Stimulated activated memory B cell treated with anti-CD40 and anti-IgM and Interleukin-4, amounts not matched to agents 10 μg/mL and 1 μg/mL and 100 μg/mL, for 72 hours (primary cell): ENCODE measurements around the gene TRIM52.

Source experiments
- ATAC-seq: fragments of 150-1000 bp; cut with Tn5 transposase; 2 replicates; pipeline ENCODE4 v1.10.0; 2021
- H3K27ac Mint-ChIP-seq: one replicate; pipeline ENCODE4 v1.8.0; 2022; ENCODE audit warnings: mild to moderate bottlenecking, mixed read lengths
- H3K27me3 Mint-ChIP-seq: one replicate; pipeline ENCODE4 v1.8.0; 2022; ENCODE audit warnings: mixed read lengths
- H3K36me3 Mint-ChIP-seq: one replicate; pipeline ENCODE4 v1.8.0; 2022; ENCODE audit warnings: mixed read lengths
- H3K4me1 Mint-ChIP-seq: one replicate; pipeline ENCODE4 v1.8.0; 2022; ENCODE audit warnings: mixed read lengths
- H3K4me3 Mint-ChIP-seq: one replicate; pipeline ENCODE4 v1.8.0; 2022; ENCODE audit warnings: mild to moderate bottlenecking, moderate library complexity, mixed read lengths
- H3K9me3 Mint-ChIP-seq: one replicate; pipeline ENCODE4 v1.8.0; 2022; ENCODE audit warnings: mixed read lengths

TRIM52 gene

GRCh38 chr5:181242031-181242451, 18.9 kb downstream of the TRIM52 start:
- H3K36me3 Mint-ChIP-seq = peaks cover 61% of the 10 kb centered on the region
- peak overlapping the region; percentile 100 for H3K4me3 Mint-ChIP-seq
- peak overlapping the region; percentile 100 for H3K27ac Mint-ChIP-seq
- peaks cover 67% of the 10 kb centered on the region for H3K4me1 Mint-ChIP-seq
- no peak for ATAC-seq
- H3K27me3 Mint-ChIP-seq = no peaks in the 10 kb centered on the region
- H3K9me3 Mint-ChIP-seq = no peaks in the 10 kb centered on the region

- H3K4me1 Mint-ChIP-seq = peaks cover 63% of the 10 kb centered on the region
- ATAC-seq = no peak
- no peaks in the 10 kb centered on the region for H3K9me3 Mint-ChIP-seq
- H3K4me3 Mint-ChIP-seq = peak overlapping the region; percentile 100
- H3K27ac Mint-ChIP-seq = peak overlapping the region; percentile 100
- H3K36me3 Mint-ChIP-seq = peaks cover 67% of the 10 kb centered on the region
- H3K27me3 Mint-ChIP-seq = no peaks in the 10 kb centered on the region
Measured at GRCh38 chr5:181241393-181241975, 19.5 kb downstream of the TRIM52 start.

- no peak for ATAC-seq
- H3K36me3 Mint-ChIP-seq = peaks cover 87% of the 10 kb centered on the region
- no peaks in the 10 kb centered on the region for H3K9me3 Mint-ChIP-seq
- H3K4me1 Mint-ChIP-seq = peaks cover 45% of the 10 kb centered on the region
- no peak overlapping the region for H3K4me3 Mint-ChIP-seq
- no peak overlapping the region for H3K27ac Mint-ChIP-seq
- no peaks in the 10 kb centered on the region for H3K27me3 Mint-ChIP-seq
Measured at GRCh38 chr5:181239062-181239663, 21.8 kb downstream of the TRIM52 start.

- Mint-ChIP-seq H3K9me3 (no peaks in the 10 kb centered on the region), H3K36me3 (peaks cover 89% of the 10 kb centered on the region), H3K27me3 (no peaks in the 10 kb centered on the region), H3K27ac (peak overlapping the region; percentile 47), H3K4me3 (no peak overlapping the region), H3K4me1 (peaks cover 40% of the 10 kb centered on the region)
- ATAC-seq = no peak
Measured at GRCh38 chr5:181237729-181238385, 23.1 kb downstream of the TRIM52 start.

- H3K27me3 Mint-ChIP-seq = no peaks in the 10 kb centered on the region
- H3K36me3 Mint-ChIP-seq = peaks cover 86% of the 10 kb centered on the region
- no peak for ATAC-seq
- no peak overlapping the region for H3K27ac Mint-ChIP-seq
- H3K4me1 Mint-ChIP-seq = peaks cover 33% of the 10 kb centered on the region
- no peak overlapping the region for H3K4me3 Mint-ChIP-seq
- H3K9me3 Mint-ChIP-seq = no peaks in the 10 kb centered on the region
Measured at GRCh38 chr5:181236954-181237641, 23.8 kb downstream of the TRIM52 start.

GRCh38 chr5:181236471-181236870, 24.5 kb downstream of the TRIM52 start:
- peaks cover 86% of the 10 kb centered on the region for H3K36me3 Mint-ChIP-seq
- H3K27me3 Mint-ChIP-seq = no peaks in the 10 kb centered on the region
- peaks cover 27% of the 10 kb centered on the region for H3K4me1 Mint-ChIP-seq
- no peak overlapping the region for H3K27ac Mint-ChIP-seq
- no peaks in the 10 kb centered on the region for H3K9me3 Mint-ChIP-seq
- no peak overlapping the region for H3K4me3 Mint-ChIP-seq
- no peak for ATAC-seq

GRCh38 chr5:181235689-181236366, 25.1 kb downstream of the TRIM52 start:
- H3K9me3 Mint-ChIP-seq = no peaks in the 10 kb centered on the region
- no peaks in the 10 kb centered on the region for H3K27me3 Mint-ChIP-seq
- H3K4me1 Mint-ChIP-seq = peaks cover 20% of the 10 kb centered on the region
- H3K4me3 Mint-ChIP-seq = no peak overlapping the region
- peaks cover 86% of the 10 kb centered on the region for H3K36me3 Mint-ChIP-seq
- ATAC-seq = no peak
- peak overlapping the region; percentile 10 for H3K27ac Mint-ChIP-seq

- ATAC-seq = no peak
- Mint-ChIP-seq H3K9me3 (no peaks in the 10 kb centered on the region), H3K27me3 (no peaks in the 10 kb centered on the region), H3K36me3 (peaks cover 86% of the 10 kb centered on the region), H3K27ac (peak overlapping the region; percentile 10), H3K4me1 (peaks cover 18% of the 10 kb centered on the region), H3K4me3 (no peak overlapping the region)
Measured at GRCh38 chr5:181235323-181235688, 25.6 kb downstream of the TRIM52 start.

GRCh38 chr5:181234455-181235306, 26.3 kb downstream of the TRIM52 start:
- H3K4me3 Mint-ChIP-seq = no peak overlapping the region
- H3K4me1 Mint-ChIP-seq = peaks cover 22% of the 10 kb centered on the region
- no peak for ATAC-seq
- peaks cover 87% of the 10 kb centered on the region for H3K36me3 Mint-ChIP-seq
- no peaks in the 10 kb centered on the region for H3K9me3 Mint-ChIP-seq
- no peaks in the 10 kb centered on the region for H3K27me3 Mint-ChIP-seq
- peak overlapping the region; percentile 10 for H3K27ac Mint-ChIP-seq

GRCh38 chr5:181233801-181234454, 27.0 kb downstream of the TRIM52 start:
- Mint-ChIP-seq H3K4me1 (peaks cover 23% of the 10 kb centered on the region), H3K36me3 (peaks cover 87% of the 10 kb centered on the region), H3K27ac (peak overlapping the region; percentile 4), H3K27me3 (no peaks in the 10 kb centered on the region), H3K9me3 (no peaks in the 10 kb centered on the region), H3K4me3 (no peak overlapping the region)
- ATAC-seq = peak; percentile 25

- H3K27me3 Mint-ChIP-seq = no peaks in the 10 kb centered on the region
- H3K36me3 Mint-ChIP-seq = peaks cover 80% of the 10 kb centered on the region
- ATAC-seq = no peak
- no peak overlapping the region for H3K4me3 Mint-ChIP-seq
- H3K27ac Mint-ChIP-seq = peak overlapping the region; percentile 4
- peaks cover 16% of the 10 kb centered on the region for H3K4me1 Mint-ChIP-seq
- no peaks in the 10 kb centered on the region for H3K9me3 Mint-ChIP-seq
Measured at GRCh38 chr5:181233088-181233800, 27.7 kb downstream of the TRIM52 start.

GRCh38 chr5:181232593-181232992, 28.4 kb downstream of the TRIM52 start:
- Mint-ChIP-seq H3K4me1 (peaks cover 10% of the 10 kb centered on the region), H3K36me3 (peaks cover 74% of the 10 kb centered on the region), H3K27me3 (no peaks in the 10 kb centered on the region), H3K9me3 (no peaks in the 10 kb centered on the region), H3K27ac (no peak overlapping the region), H3K4me3 (no peak overlapping the region)
- no peak for ATAC-seq

- no peak for ATAC-seq
- Mint-ChIP-seq H3K4me3 (no peak overlapping the region), H3K9me3 (no peaks in the 10 kb centered on the region), H3K27ac (peak overlapping the region; percentile 51), H3K36me3 (peaks cover 62% of the 10 kb centered on the region), H3K27me3 (no peaks in the 10 kb centered on the region), H3K4me1 (peaks cover 10% of the 10 kb centered on the region)
Measured at GRCh38 chr5:181231432-181231831, 29.5 kb downstream of the TRIM52 start.
